ENCODE measurements around the gene THAP8.
"Not testable (repeated sequence)": the region's sequence is repeated elsewhere in the genome, so short reads cannot be mapped to it uniquely, and the experiment has no call there.

THAP8 gene

GRCh38 chr19:36046443-36047050 is 7.5 kb downstream of the THAP8 start:
- H3K9ac ChIP-seq (ENCODE audit: low read depth, low read length, poor library complexity, severe bottlenecking) = no peak overlapping the region

GRCh38 chr19:36043952-36044351 is 10.1 kb downstream of the THAP8 start:
- no peaks in the 10 kb centered on the region for H3K9me2 ChIP-seq (replicated peaks; ENCODE audit: low read depth, low read length)
- no peaks in the 10 kb centered on the region for H3K9me3 ChIP-seq (ENCODE audit: insufficient read depth, low read depth, low read length)
- no peaks in the 10 kb centered on the region for H3K36me3 ChIP-seq (ENCODE audit: insufficient read depth, low read length)
- no peak overlapping the region for H3K9ac ChIP-seq (ENCODE audit: low read depth, low read length, poor library complexity, severe bottlenecking)
- H3K4me2 ChIP-seq (ENCODE audit: low read depth, low read length, poor library complexity, severe bottlenecking) = no peak overlapping the region
- no peak overlapping the region for H3K4me3 ChIP-seq (ENCODE audit: low read length, poor library complexity, severe bottlenecking)
- H3K27me3 ChIP-seq (ENCODE audit: insufficient read depth, low read length, poor library complexity, severe bottlenecking) = no peaks in the 10 kb centered on the region
- TF ChIP-seq EZH2phosphoT487 (IDR thresholded peaks at IDR 0.05; ENCODE audit: borderline replicate concordance) (no peak), CTCF (conservative IDR thresholded peaks at IDR 0.05; ENCODE audit: low read length) (no peak)
- H3F3A ChIP-seq (ENCODE audit: low read depth) = no peaks in the 10 kb centered on the region
- H3K79me2 ChIP-seq (ENCODE audit: insufficient read depth, low read length) = no peaks in the 10 kb centered on the region
- no peak overlapping the region for H2AFZ ChIP-seq (ENCODE audit: low read length)
- H4K20me1 ChIP-seq (ENCODE audit: insufficient read depth, low read length, poor library complexity, severe bottlenecking) = no peaks in the 10 kb centered on the region
- H3K4me1 ChIP-seq (ENCODE audit: insufficient read depth, low read length, poor library complexity, severe bottlenecking) = no peaks in the 10 kb centered on the region

More at GRCh38 chr19:36046443-36047050, 7.5 kb downstream of the THAP8 start:
- no peaks in the 10 kb centered on the region for H3K79me2 ChIP-seq (ENCODE audit: insufficient read depth, low read length)
- peaks cover 5% of the 10 kb centered on the region for H3K4me1 ChIP-seq (ENCODE audit: insufficient read depth, low read length, poor library complexity, severe bottlenecking)
- no peaks in the 10 kb centered on the region for H3K9me2 ChIP-seq (replicated peaks; ENCODE audit: low read depth, low read length)
- no peaks in the 10 kb centered on the region for H4K20me1 ChIP-seq (ENCODE audit: insufficient read depth, low read length, poor library complexity, severe bottlenecking)
- TF ChIP-seq EZH2phosphoT487 (IDR thresholded peaks at IDR 0.05; ENCODE audit: borderline replicate concordance) = no peak
- TF ChIP-seq CTCF (conservative IDR thresholded peaks at IDR 0.05; ENCODE audit: low read length) = no peak
- no peak overlapping the region for H3K4me2 ChIP-seq (ENCODE audit: low read depth, low read length, poor library complexity, severe bottlenecking)
- H3K27me3 ChIP-seq (ENCODE audit: insufficient read depth, low read length, poor library complexity, severe bottlenecking) = no peaks in the 10 kb centered on the region
- no peaks in the 10 kb centered on the region for H3K9me3 ChIP-seq (ENCODE audit: insufficient read depth, low read depth, low read length)
- no peaks in the 10 kb centered on the region for H3K36me3 ChIP-seq (ENCODE audit: insufficient read depth, low read length)
- H3F3A ChIP-seq (ENCODE audit: low read depth) = no peaks in the 10 kb centered on the region
- H3K4me3 ChIP-seq (ENCODE audit: low read length, poor library complexity, severe bottlenecking) = no peak overlapping the region
- H2AFZ ChIP-seq (ENCODE audit: low read length) = no peak overlapping the region

- H3K4me2 ChIP-seq (ENCODE audit: low read depth, low read length, poor library complexity, severe bottlenecking) = no peak overlapping the region
- no peaks in the 10 kb centered on the region for H3K9me2 ChIP-seq (replicated peaks; ENCODE audit: low read depth, low read length)
- no peaks in the 10 kb centered on the region for H3K79me2 ChIP-seq (ENCODE audit: insufficient read depth, low read length)
- H3K27me3 ChIP-seq (ENCODE audit: insufficient read depth, low read length, poor library complexity, severe bottlenecking) = no peaks in the 10 kb centered on the region
- H3K9ac ChIP-seq (ENCODE audit: low read depth, low read length, poor library complexity, severe bottlenecking) = no peak overlapping the region
- no peak overlapping the region for H2AFZ ChIP-seq (ENCODE audit: low read length)
- H3K9me3 ChIP-seq (ENCODE audit: insufficient read depth, low read depth, low read length) = no peaks in the 10 kb centered on the region
- TF ChIP-seq CTCF (conservative IDR thresholded peaks at IDR 0.05; ENCODE audit: low read length) (no peak), EZH2phosphoT487 (IDR thresholded peaks at IDR 0.05; ENCODE audit: borderline replicate concordance) (no peak)
- H3K4me3 ChIP-seq (ENCODE audit: low read length, poor library complexity, severe bottlenecking) = no peak overlapping the region
- H3K36me3 ChIP-seq (ENCODE audit: insufficient read depth, low read length) = no peaks in the 10 kb centered on the region
- H3K4me1 ChIP-seq (ENCODE audit: insufficient read depth, low read length, poor library complexity, severe bottlenecking) = peaks cover 6% of the 10 kb centered on the region
- no peaks in the 10 kb centered on the region for H4K20me1 ChIP-seq (ENCODE audit: insufficient read depth, low read length, poor library complexity, severe bottlenecking)
- no peaks in the 10 kb centered on the region for H3F3A ChIP-seq (ENCODE audit: low read depth)
These were observed 12.3 kb downstream of the THAP8 start for GRCh38 chr19:36041831-36042230.

GRCh38 chr19:36041092-36041491 is 13.0 kb downstream of the THAP8 start:
- H3K9me3 ChIP-seq (ENCODE audit: insufficient read depth, low read depth, low read length); H3K9me2 ChIP-seq (replicated peaks; ENCODE audit: low read depth, low read length); H3K4me1 ChIP-seq (ENCODE audit: insufficient read depth, low read length, poor library complexity, severe bottlenecking); H3K27me3 ChIP-seq (ENCODE audit: insufficient read depth, low read length, poor library complexity, severe bottlenecking); H3K9ac ChIP-seq (ENCODE audit: low read depth, low read length, poor library complexity, severe bottlenecking); H3K4me2 ChIP-seq (ENCODE audit: low read depth, low read length, poor library complexity, severe bottlenecking); H3F3A ChIP-seq (ENCODE audit: low read depth); H3K4me3 ChIP-seq (ENCODE audit: low read length, poor library complexity, severe bottlenecking); H3K79me2 ChIP-seq (ENCODE audit: insufficient read depth, low read length); H3K36me3 ChIP-seq (ENCODE audit: insufficient read depth, low read length); H4K20me1 ChIP-seq (ENCODE audit: insufficient read depth, low read length, poor library complexity, severe bottlenecking); H2AFZ ChIP-seq (ENCODE audit: low read length): not testable (repeated sequence)

Measured in Loucy (cell line).